ENCODE data around the gene ZNF335.

Gene ZNF335

DNA sequence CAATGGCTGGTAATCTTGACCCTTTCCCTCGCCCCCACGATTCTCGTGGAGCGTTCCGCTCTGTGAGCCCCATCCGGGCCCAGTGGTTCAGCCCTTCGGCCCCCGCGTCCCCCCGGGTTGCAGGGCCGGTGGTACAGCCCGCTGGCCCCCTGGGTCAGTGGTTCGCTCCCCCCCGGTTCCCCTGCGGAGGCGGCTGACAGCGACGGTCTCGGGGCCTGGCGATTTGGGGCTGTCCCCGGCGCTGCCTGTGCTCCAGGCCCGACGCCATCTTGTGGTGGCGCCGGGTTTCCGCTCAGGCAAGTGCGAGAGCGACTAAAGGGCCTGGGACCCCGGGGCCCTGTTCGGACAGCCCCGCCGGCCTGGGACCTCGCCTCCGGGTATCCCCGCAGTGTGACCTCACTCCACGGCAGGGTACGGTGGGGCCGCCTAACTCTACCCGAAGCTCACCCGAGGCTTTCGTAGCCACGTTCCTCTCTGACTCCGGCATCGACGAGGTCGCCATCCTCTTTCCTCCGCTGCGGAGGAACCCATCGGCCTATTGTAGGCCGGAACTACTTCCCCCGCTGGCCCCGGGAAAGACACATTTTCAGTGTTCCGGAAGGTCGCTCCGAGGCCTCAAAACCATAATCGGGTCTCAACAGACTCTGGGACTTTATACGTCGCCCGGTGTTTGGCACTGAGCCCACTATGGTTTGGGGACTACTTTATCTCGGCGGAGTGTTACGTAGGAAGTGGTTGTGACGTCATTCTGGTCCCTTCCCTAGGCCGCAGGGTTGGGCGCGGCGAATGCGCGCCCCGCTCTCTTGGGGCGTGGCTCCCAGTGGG lies at the start of gene ZNF335:
TSS of gene ZNF335 (minus strand) at position 529 of the 825 bp plus-strand sequence. CDS start 793 bp downstream, outside the sequence.
- peak; percentile 46 for DNase-seq

GRCh38 chr20:46020555-46020954 lies 48.6 kb upstream of the ZNF335 start:
- DNase-seq, result no peak

DNA sequence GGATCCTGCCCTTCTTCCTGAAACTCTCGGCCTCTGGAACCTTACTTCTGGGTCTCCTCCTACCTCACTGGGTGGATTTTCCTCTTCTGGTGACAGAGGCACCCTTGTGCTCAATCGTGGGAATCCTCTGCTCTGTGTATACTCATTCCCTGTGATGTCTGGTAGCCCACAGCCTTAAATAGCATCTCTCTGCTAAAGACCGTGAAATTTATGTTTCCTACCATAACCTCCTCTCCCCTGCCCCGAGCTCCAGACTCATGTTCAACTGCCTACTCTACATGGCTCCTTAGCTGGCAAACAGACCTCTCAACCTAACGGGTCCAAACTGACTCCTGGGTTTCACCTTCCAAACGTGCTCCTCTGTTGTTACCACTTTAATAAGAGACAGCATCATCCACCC lies 46.6 kb upstream of the ZNF335 start:
- no peak for DNase-seq

GRCh38 chr20:46018112-46018511 lies 46.1 kb upstream of the ZNF335 start:
- DNase-seq, result no peak

GRCh38 chr20:46017272-46017671 lies 45.3 kb upstream of the ZNF335 start:
- DNase-seq, result no peak

GRCh38 chr20:46014517-46015396 lies 42.8 kb upstream of the ZNF335 start:
- DNase-seq, result no peak

DNA sequence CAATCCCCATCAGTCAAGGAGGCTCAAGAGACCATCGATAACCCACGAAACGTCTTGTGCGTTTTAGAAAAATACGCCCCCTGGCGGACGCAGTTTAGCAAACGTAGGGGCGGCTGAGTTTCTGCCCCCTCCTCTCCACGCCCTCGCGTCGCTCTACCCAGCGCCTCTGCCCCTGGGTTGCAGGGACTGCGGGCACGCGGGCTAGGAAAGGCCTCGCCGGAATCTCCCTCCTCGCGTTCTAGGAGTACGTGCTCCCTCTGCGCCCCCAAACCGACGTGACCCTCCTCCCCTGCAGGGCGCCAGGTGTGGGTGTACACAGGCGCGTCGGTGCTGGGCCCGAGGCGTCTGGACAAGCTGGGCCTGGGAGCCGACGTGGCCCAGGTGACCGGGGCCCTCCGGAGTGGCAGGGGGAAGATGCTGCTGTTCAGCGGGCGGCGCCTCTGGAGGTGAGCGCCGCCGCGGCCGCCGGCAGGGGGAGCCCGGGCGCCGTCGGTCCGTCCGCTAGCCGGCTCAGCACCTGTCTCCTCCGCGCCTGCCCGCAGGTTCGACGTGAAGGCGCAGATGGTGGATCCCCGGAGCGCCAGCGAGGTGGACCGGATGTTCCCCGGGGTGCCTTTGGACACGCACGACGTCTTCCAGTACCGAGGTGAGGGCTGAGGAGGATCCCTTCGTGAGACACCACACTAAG lies 42.0 kb upstream of the ZNF335 start:
- DNase-seq, result peak; percentile 51

GRCh38 chr20:46013322-46013828 lies 41.4 kb upstream of the ZNF335 start:
- no peak for DNase-seq

- DNase-seq, result no peak
Measured at GRCh38 chr20:46012921-46013320, 40.9 kb upstream of the ZNF335 start.

- no peak for DNase-seq
Measured at GRCh38 chr20:46011631-46012482, 39.9 kb upstream of the ZNF335 start.

DNA sequence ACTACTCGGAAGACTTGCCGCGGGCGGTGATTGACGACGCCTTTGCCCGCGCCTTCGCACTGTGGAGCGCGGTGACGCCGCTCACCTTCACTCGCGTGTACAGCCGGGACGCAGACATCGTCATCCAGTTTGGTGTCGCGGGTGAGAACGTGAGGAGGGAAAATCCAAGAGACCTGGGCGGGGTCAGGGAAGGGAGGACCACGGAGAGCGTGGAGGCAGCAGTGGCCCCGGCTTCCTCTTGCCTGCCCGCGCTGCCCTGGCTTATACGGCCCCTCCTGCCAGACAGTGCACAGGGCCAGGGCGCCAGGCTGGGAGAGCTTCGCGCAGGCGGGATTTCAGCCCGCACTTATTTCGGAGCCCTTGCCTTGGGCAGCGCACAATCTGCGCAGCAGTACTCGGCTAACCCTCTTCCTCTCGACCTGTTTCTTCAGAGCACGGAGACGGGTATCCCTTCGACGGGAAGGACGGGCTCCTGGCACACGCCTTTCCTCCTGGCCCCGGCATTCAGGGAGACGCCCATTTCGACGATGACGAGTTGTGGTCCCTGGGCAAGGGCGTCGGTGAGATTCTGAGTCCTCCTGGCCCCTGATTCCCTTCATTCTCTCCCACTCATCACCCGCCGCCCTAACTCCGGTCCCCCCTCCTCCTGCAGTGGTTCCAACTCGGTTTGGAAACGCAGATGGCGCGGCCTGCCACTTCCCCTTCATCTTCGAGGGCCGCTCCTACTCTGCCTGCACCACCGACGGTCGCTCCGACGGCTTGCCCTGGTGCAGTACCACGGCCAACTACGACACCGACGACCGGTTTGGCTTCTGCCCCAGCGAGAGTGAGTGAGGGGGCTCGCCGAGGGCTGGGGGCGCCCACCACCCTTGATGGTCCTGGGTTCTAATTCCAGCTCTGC lies 38.7 kb upstream of the ZNF335 start:
- no peak for DNase-seq

DNA sequence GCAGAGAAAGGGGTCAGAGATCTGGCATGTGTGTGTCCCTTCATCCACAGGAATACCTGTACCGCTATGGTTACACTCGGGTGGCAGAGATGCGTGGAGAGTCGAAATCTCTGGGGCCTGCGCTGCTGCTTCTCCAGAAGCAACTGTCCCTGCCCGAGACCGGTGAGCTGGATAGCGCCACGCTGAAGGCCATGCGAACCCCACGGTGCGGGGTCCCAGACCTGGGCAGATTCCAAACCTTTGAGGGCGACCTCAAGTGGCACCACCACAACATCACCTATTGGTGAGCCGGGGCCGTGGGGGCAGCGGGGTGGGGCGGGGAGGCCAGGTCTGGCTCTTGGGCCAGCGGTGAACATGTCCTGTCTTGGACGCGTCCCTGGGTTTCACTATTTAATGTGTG lies 37.8 kb upstream of the ZNF335 start:
- DNase-seq, result no peak

DNA sequence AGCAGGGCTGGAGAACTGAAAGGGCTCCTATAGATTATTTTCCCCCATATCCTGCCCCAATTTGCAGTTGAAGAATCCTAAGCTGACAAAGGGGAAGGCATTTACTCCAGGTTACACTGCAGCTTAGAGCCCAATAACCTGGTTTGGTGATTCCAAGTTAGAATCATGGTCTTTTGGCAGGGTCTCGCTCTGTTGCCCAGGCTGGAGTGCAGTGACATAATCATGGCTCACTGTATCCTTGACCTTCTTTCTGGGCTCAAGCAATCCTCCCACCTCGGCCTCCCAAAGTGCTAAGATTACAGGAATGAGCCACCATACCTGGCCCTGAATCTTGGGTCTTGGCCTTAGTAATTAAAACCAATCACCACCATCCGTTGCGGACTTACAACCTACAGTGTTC lies 35.7 kb upstream of the ZNF335 start:
- no peak for DNase-seq

DNA sequence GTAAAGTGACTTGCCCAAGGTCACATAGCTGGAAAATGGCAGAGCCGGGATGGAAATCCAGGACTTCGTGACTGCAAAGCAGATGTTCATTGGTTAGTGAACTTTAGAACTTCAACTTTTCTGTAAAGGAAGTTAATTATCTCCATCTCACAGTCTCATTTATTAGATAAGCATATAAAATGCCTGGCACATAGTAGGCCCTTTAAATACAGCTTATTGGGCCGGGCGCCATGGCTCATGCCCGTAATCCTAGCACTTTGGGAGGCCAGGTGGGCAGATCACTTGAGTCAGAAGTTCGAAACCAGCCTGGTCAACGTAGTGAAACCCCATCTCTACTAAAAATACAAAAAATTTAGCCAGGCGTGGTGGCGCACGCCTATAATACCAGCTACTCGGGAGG lies 35.0 kb upstream of the ZNF335 start:
- no peak for DNase-seq

DNA sequence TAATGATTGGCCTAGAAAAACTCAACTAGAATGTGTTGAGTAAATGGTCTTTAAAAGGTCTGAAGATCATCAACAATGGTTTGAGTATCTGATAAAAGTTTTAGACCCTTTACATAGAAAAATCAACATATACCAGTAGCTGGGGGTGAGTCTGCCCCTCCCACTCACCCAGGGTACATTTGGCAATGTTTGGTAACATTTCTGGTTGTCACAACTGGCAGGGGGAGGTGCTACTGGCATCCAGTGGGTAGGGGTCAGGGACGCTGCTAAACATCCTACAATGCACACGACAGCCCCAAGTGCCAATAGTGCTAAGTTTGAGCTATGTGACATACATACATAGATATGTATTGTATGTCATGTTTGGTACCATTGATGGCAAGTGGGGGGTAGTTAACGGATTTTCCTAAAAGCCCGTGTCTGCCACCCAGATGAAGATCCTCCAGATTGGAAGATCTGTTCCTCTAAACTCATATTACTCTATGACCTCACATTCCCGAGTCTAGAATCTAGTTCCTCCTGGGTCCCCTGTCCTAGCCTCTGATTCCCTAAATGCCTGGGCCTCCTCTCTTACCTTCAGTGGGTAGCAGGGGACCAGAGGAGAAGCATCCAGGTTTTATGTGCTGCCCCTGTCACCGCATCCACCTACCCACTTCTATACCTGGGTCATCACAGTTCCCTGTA lies 34.2 kb upstream of the ZNF335 start:
- no peak for DNase-seq

DNA sequence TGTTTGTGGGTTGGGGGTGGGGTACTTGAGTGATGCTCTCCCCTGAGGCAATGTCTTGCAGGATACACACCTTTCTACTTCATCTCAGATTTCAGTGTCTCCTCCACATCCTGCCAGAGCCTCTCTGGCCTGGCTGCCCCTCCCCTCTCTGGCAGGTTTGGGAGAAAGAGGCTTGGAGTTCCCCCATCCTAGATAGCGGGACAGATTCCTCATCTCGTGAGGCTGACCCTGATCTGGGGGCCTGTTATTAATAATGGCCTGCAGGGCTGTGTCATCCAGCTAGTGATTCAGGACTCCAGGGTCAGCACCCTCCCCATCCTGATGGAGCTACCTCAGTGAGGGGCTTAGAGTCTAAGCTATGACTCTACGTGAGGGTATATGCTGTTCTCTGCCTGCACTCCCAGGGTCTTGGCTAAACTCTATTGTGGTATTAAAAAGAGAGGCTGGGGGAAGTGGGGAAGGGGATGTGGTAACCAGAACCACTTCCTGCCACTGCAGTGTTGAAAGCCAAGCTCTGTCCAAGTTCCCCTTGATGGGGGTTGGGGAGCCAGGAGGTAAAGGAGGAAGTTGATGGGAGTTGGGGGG lies 33.0 kb upstream of the ZNF335 start:
- no peak for DNase-seq

DNA sequence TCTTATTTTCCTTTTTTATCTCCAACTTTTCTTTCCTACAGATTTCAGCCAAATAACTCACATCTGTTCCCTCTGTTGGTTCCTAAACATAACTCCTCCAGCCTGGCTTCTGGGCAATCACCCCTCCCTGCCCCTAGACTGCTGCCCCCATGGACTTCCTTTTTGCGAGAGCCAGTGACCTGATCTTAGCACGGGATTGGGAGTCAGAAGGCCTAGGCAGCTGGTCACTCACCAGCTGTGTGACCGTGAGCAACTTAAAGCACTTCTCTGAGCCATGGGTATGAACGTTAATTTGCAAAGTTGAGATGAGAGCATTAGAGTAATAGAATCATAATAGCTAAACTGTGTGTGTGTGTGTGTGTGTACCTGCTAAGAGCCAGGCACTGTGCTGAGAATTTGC lies 32.2 kb upstream of the ZNF335 start:
- no peak for DNase-seq

- no peak for DNase-seq
Measured at GRCh38 chr20:46002008-46002407, 30.0 kb upstream of the ZNF335 start.

DNA sequence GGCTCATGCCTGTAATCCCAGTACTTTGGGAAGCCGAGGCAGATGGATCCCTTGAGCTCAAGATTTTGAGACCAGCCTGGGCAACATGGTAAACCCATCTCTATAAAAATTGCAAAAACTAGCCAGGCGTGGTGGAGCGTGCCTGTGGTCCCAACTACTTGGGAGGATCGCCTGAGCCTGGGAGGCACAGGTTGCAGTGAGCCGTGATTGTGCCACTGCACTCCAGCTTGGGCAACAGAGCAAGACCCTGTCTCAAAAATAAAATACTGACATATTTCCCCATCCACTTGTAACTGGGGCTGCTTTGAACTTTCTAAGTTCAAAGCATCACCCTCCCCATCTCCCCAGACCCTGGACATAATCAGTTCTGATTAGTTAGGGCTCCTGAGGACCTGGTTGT lies 29.5 kb upstream of the ZNF335 start:
- no peak for DNase-seq

Data from DMS79 (cell line).